Chondrocyte (in vitro differentiated cells): ENCODE measurements around the gene FAM90A26. TPM values are rescaled to one million over a fixed set of nuclear protein-coding genes. Genes with fewer than 3 reads are reported as not detected.
"Not testable (repeated sequence)": the region's sequence is repeated elsewhere in the genome, so short reads cannot be mapped to it uniquely, and the experiment has no call there.

Experiments used
- DNase-seq: peaks from one replicate; pipeline ENCODE4 v3.0.0; 2021; ENCODE audit warnings: mixed read lengths, low spot score
- H3K27ac Mint-ChIP-seq: one replicate; pipeline ENCODE4 v1.8.0; 2021; ENCODE audit warnings: mild to moderate bottlenecking, moderate library complexity, mixed read lengths; ENCODE audit not compliant: unreplicated experiment
- H3K27me3 Mint-ChIP-seq: 2 replicates; pipeline ENCODE4 v1.8.0; 2021; ENCODE audit warnings: low read depth, mixed read lengths
- H3K36me3 Mint-ChIP-seq: 2 replicates; pipeline ENCODE4 v1.8.0; 2021; ENCODE audit warnings: low read depth, mixed read lengths
- H3K4me1 Mint-ChIP-seq: 2 replicates; pipeline ENCODE4 v1.8.0; 2021; ENCODE audit warnings: low read depth, mild to moderate bottlenecking, mixed read lengths
- H3K4me3 Mint-ChIP-seq: one replicate; pipeline ENCODE4 v1.8.0; 2021; ENCODE audit warnings: mild to moderate bottlenecking, moderate library complexity, mixed read lengths; ENCODE audit not compliant: unreplicated experiment
- H3K9me3 Mint-ChIP-seq: 2 replicates; pipeline ENCODE4 v1.8.0; 2021; ENCODE audit warnings: low read depth, mixed read lengths
- CTCF ChIP-seq: fragments of 200-600 bp; sonication (generic); IDR thresholded peaks from 2 replicates; pipeline ENCODE4 v1.5.0; 2021; ENCODE audit warnings: antibody characterized with exemption, mild to moderate bottlenecking, moderate library complexity
- total RNA-seq: library from RNA; stranded (reverse); gene quantifications from 3 replicates; pipeline ENCODE4 v1.2.1, GENCODE V29; 2021

Gene FAM90A26
- total RNA-seq, 1 donor from 2014 or later, result not detected

DNA sequence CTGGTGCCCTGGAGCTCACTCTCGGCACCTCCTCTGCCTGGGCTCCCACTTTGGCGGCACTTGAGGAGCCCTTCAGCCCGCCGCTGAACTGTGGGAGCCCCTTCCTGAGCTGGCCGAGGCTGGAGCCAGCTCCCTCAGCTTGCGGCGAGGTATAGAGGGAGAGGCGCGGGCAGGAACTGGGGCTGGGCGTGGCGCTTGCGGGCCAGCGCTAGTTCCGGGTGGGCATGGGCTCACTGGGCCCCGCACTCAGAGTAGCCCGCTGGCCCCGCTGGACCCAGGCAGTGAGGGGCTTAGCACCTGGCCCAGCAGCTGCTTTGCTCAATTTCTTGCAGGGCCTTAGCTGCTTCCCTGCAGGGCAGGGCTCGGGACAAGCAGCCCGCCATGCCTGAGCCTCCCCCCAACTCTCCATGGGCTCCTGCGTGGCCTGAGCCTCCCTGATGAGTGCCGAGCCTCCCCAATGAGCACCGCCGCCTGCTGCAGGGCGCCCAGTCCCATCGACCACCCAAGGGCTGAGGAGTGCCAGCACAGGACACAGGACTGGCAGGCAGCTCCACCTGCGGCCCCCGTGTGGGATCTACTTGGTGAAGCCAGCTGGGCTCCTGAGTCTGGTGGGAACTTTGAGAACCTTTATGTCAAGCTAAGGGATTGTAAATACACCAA lies 26.7 kb upstream of the FAM90A26 start:
- Mint-ChIP-seq H3K4me1 (no peaks in the 10 kb centered on the region), H3K27ac (no peak overlapping the region), H3K27me3 (no peaks in the 10 kb centered on the region), H3K4me3 (no peak overlapping the region), H3K36me3 (no peaks in the 10 kb centered on the region), H3K9me3 (peaks cover 6% of the 10 kb centered on the region)
- no peak for DNase-seq
- no peak for TF ChIP-seq CTCF

DNA sequence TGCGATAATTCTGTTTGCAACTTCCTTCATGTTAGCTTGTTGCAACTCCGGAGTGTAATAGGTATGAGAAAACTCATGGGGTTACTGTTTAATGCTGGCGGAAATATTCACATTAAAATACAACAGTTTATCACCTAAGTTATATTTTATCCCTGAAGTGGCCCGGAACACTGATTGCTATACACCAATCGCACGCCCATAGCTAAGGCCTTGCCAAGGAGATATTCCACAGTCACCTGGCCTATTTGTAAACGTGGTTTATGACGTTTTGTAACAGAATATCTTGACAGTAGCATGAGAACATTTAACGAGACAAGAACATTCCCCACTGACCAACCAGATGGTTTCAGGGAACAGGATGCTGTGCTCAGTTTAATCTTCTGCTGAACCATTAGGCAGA lies 23.2 kb upstream of the FAM90A26 start:
- Mint-ChIP-seq H3K36me3 (no peaks in the 10 kb centered on the region), H3K9me3 (peaks cover 8% of the 10 kb centered on the region), H3K4me1 (peaks cover 3% of the 10 kb centered on the region), H3K27me3 (no peaks in the 10 kb centered on the region), H3K4me3 (no peak overlapping the region), H3K27ac (no peak overlapping the region)
- no peak for TF ChIP-seq CTCF
- DNase-seq, result no peak

DNA sequence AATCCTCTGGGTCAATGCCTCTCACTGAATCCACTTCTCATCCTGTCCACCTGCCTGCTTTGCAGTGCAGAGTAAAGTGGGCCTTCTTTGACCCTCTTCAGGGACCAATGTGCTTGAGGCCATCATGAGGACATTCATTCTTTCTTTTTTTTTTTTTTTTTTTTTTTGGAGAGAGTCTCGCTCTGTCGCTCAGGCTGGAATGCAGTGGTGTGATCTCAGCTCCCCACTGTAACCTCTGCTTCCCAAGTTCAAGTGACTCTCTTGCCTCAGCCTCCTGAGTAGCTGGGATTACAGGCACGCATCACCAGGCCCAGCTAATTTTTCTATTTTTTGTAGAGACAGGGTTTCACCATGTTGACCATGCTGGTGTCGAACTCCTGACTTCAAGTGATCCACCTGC lies 22.8 kb upstream of the FAM90A26 start:
- H3K27ac Mint-ChIP-seq, H3K9me3 Mint-ChIP-seq, H3K4me3 Mint-ChIP-seq, H3K4me1 Mint-ChIP-seq, DNase-seq, H3K27me3 Mint-ChIP-seq, H3K36me3 Mint-ChIP-seq: not testable (repeated sequence)

DNA sequence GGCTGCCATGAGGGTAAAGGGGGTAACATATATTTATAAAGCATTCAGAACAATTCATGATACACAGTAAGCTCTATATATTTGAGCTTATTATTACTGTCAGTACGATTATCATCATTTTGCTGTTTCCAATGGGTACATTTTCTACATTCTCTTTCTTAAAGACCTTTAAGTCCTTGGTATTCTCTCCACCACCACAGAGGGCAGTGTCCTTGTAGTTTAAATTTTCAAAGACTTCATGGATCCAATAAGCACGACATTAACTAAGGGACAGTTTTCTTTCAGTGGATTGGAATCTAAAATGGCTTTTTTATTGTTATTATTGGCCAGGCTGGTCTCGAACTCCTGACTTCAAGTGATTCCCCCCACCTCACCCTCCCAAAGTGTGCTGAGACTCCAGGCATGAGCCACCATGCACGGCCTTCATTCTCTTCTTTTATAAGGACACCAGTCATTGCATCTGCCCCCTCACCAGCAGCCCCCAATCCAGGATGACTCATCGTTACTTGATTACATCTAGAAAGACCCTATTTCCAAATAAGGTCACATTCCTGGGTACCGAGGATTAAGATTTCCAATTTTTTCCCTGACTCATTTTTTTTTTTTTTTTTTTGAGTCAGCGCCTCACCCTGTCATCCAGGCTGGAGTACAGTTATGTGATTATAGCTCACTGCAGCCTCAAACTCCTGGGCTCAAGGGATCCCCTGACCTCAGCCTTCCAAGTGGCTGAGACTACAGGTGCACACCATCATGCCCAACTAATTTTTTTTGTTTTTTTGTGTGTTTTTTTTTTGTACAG lies 21.4 kb upstream of the FAM90A26 start:
- not testable (repeated sequence) for H3K27me3 Mint-ChIP-seq, H3K27ac Mint-ChIP-seq, H3K9me3 Mint-ChIP-seq, DNase-seq, H3K4me3 Mint-ChIP-seq, H3K36me3 Mint-ChIP-seq, H3K4me1 Mint-ChIP-seq
- TF ChIP-seq CTCF, result peak; percentile 25

GRCh38 chr4:9151809-9152179 lies 18.4 kb upstream of the FAM90A26 start:
- not testable (repeated sequence) for H3K27me3 Mint-ChIP-seq, DNase-seq, H3K36me3 Mint-ChIP-seq, H3K9me3 Mint-ChIP-seq, H3K4me1 Mint-ChIP-seq
- peak overlapping the region; percentile 27 for H3K27ac Mint-ChIP-seq
- H3K4me3 Mint-ChIP-seq, result peak overlapping the region; percentile 73

GRCh38 chr4:9152180-9153007 lies 17.8 kb upstream of the FAM90A26 start:
- H3K4me3 Mint-ChIP-seq, result peak overlapping the region; percentile 73
- H3K27ac Mint-ChIP-seq, result peak overlapping the region; percentile 73
- peak; percentile 97 for DNase-seq
- H3K4me1 Mint-ChIP-seq, H3K9me3 Mint-ChIP-seq, H3K27me3 Mint-ChIP-seq, H3K36me3 Mint-ChIP-seq: not testable (repeated sequence)
